ENCODE data around the gene XYLT1. TPM values are rescaled to one million over a fixed set of nuclear protein-coding genes. Genes with fewer than 3 reads are reported as not detected.

Gene XYLT1
- total and polyA plus RNA-seq, 2 of the 8 experiments (the other 6 are each of a cell fraction or from before 2014, with no cell fraction given): 6.6 to 25.4 TPM

DNA sequence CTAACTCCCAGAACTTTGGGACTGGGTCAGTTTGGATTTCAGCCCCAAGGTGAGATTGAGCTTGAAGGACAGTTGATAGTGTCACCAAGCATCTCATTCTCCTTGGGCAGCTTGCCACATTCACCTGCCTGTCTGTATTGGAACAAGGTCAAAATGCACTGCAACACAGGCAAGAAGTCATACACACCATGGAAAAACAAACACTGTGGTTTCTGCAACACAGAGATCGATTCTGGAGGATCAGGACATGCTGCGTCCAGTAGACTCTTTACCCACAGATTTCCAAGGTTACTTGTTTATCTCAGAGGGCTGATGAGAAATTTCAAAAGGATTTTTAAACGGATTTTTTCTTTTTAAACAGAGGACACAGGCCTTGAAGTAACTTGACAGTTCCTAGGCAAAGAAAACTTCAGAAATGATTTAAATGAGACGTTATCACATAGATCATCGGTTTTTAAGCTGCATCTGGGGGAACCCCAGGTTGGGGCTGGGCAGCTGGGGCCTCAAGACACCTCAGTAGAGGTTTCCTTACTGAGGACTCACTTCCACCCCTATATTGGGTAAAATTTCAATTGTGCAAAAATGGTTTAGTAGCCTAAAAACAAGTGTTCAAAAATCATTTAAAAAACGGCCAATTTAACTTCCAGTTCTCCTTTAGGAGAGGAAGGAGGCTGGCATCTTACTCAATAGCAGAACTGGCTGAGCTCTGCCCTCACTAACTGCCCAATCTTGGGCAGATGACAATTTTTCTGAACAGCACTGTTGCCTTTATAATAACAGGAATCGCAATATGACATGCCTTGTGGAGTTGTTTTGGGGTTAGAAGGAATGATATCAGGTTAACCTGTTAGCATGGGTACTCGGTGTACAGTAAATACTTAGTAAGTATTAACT, 299.3 kb downstream of the XYLT1 start:
- 76% methylated on average over 8 of the region's 8 CpGs; no CpG with 5 or more reads in 1 of the 2 experiments for WGBS, 2 experiments (ENCODE audit: extremely low coverage in 1 of 2, insufficient coverage in 1 of 2, insufficient read length in 1 of 2, insufficient replicate concordance in 2 of 2, low coverage in 1 of 2, low lambda C conversion rate in 2 of 2, missing lambda C conversion rate in 1 of 2)
- Histone ChIP-seq H2AK5ac (ENCODE audit: low read depth, low read length) (no peak overlapping the region), H2BK20ac (ENCODE audit: low read length) (no peak overlapping the region), H3K4ac (replicated peaks; ENCODE audit: insufficient read length, low read depth, low read length) (no peak overlapping the region), H3K27me3 (replicated peaks in 1 of 4; ENCODE audit: control insufficient read depth in 3 of 4, extremely low read depth in 1 of 4, insufficient read depth in 3 of 4, low read length in 3 of 4) (no peaks in the 10 kb centered on the region), H3K14ac (ENCODE audit: insufficient read length) (no peak overlapping the region), H2BK5ac (ENCODE audit: low read depth, low read length) (no peak overlapping the region), H2BK12ac (ENCODE audit: low read depth, low read length) (no peak overlapping the region), H4K5ac (ENCODE audit: insufficient read length, low read depth, low read length) (no peak overlapping the region), H3K9me3 (ENCODE audit: insufficient read depth in 2 of 2, low read depth in 1 of 2, low read length in 1 of 2) (no peaks in the 10 kb centered on the region), H4K8ac (ENCODE audit: extremely low read depth, insufficient read depth, low read length) (no peak overlapping the region), H2AFZ (ENCODE audit: low read length) (no peak overlapping the region), H3K27ac (ENCODE audit: low read depth, low read length) (no peak overlapping the region), H3K56ac (replicated peaks; ENCODE audit: insufficient read length, low read depth, low read length) (no peak overlapping the region), H3K79me2 (ENCODE audit: control insufficient read depth in 1 of 2, insufficient read depth in 2 of 2, low read length in 2 of 2) (no peaks in the 10 kb centered on the region), H3K9ac (replicated peaks in 1 of 4; ENCODE audit: extremely low read depth in 1 of 4, low read depth in 3 of 4, low read length in 3 of 4) (no peak overlapping the region), H3K4me3 (ENCODE audit: extremely low read depth in 1 of 4, insufficient read depth in 2 of 4, low read depth in 3 of 4, low read length in 4 of 4) (no peak overlapping the region), H3K79me1 (ENCODE audit: low read depth, low read length) (no peaks in the 10 kb centered on the region), H2BK120ac (replicated peaks; ENCODE audit: low read depth, low read length) (no peak overlapping the region), H3K23me2 (ENCODE audit: low read depth, low read length) (no peaks in the 10 kb centered on the region), H4K91ac (replicated peaks; ENCODE audit: insufficient read length, low read length) (no peak overlapping the region), H3K4me1 (replicated peaks in 1 of 4; ENCODE audit: control insufficient read depth in 3 of 4, insufficient read depth in 4 of 4, low read length in 3 of 4) (no peaks in the 10 kb centered on the region), H3K4me2 (ENCODE audit: insufficient read depth in 1 of 2, low read depth in 2 of 2, low read length in 2 of 2) (no peak overlapping the region), H2BK15ac (ENCODE audit: low read length) (no peak overlapping the region), H3K36me3 (ENCODE audit: control insufficient read depth in 2 of 4, insufficient read depth in 4 of 4, low read length in 3 of 4) (no peaks in the 10 kb centered on the region), H3K18ac (ENCODE audit: extremely low read depth, low read length) (no peak overlapping the region), H4K20me1 (replicated peaks in 1 of 2; ENCODE audit: control insufficient read depth in 1 of 2, insufficient read depth in 2 of 2, low read length in 2 of 2) (no peaks in the 10 kb centered on the region), H3K23ac (ENCODE audit: insufficient read length) (no peak overlapping the region)
- CTCF ChIA-PET (ENCODE audit: partially characterized antibody): interaction anchor here (0.9 to 1.3 kb wide), 3 partner anchors 13 to 49 kb away, joined by 3 read pairs; no protein-coding TSS in a partner anchor
- TF ChIP-seq CHD2 (IDR thresholded peaks at IDR 0.05; ENCODE audit: low read length): no peak
- TF ChIP-seq YY1 (IDR thresholded peaks at IDR 0.05; ENCODE audit: low read depth, low read length): no peak
- TF ChIP-seq, protein P1, sequence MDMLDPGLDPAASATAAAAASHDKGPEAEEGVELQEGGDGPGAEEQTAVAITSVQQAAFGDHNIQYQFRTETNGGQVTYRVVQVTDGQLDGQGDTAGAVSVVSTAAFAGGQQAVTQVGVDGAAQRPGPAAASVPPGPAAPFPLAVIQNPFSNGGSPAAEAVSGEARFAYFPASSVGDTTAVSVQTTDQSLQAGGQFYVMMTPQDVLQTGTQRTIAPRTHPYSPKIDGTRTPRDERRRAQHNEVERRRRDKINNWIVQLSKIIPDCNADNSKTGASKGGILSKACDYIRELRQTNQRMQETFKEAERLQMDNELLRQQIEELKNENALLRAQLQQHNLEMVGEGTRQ (IDR thresholded peaks at IDR 0.05; ENCODE audit: low read length): no peak
- TF ChIP-seq PHF8 (conservative IDR thresholded peaks at IDR 0.05; ENCODE audit: low read depth, low read length): no peak
- DNase-seq (ENCODE audit: low read depth in 1 of 2, low spot score in 2 of 2) (no peak), FAIRE-seq (no peak)
- POLR2A ChIA-PET (ENCODE audit: partially characterized antibody): no interaction called here

All from H1 (cell line).